Stimulated activated naive CD8-positive, alpha-beta T cell treated with anti-CD3 and anti-CD28 coated beads, Interleukin-15, Interleukin-2, amounts not matched to agents 100 ng/mL and 50 ng/mL, for 24 hours (primary cell): ENCODE data around the gene STT3B.

Source experiments
- H3K27ac Mint-ChIP-seq: one replicate; pipeline ENCODE4 v1.8.0; 2021; ENCODE audit warnings: mild to moderate bottlenecking, mixed read lengths
- H3K27me3 Mint-ChIP-seq: one replicate; pipeline ENCODE4 v1.8.0; 2021; ENCODE audit warnings: mixed read lengths
- H3K36me3 Mint-ChIP-seq: one replicate; pipeline ENCODE4 v1.8.0; 2021; ENCODE audit warnings: low read depth, mixed read lengths
- H3K4me1 Mint-ChIP-seq: one replicate; pipeline ENCODE4 v1.8.0; 2021; ENCODE audit warnings: low read depth, mixed read lengths
- H3K4me3 Mint-ChIP-seq: one replicate; pipeline ENCODE4 v1.8.0; 2021; ENCODE audit warnings: mild to moderate bottlenecking, mixed read lengths
- H3K9me3 Mint-ChIP-seq: one replicate; pipeline ENCODE4 v1.8.0; 2021; ENCODE audit warnings: mixed read lengths

The STT3B gene

GRCh38 chr3:31654998-31655397 is 122.3 kb downstream of the STT3B start:
- H3K4me1 Mint-ChIP-seq: no peaks in the 10 kb centered on the region
- H3K4me3 Mint-ChIP-seq: no peak overlapping the region
- peaks cover 67% of the 10 kb centered on the region for H3K9me3 Mint-ChIP-seq
- no peaks in the 10 kb centered on the region for H3K27me3 Mint-ChIP-seq
- no peak overlapping the region for H3K27ac Mint-ChIP-seq
- H3K36me3 Mint-ChIP-seq: peaks cover 51% of the 10 kb centered on the region

- Mint-ChIP-seq H3K4me3 (no peak overlapping the region), H3K27me3 (no peaks in the 10 kb centered on the region), H3K27ac (no peak overlapping the region), H3K36me3 (peaks cover 34% of the 10 kb centered on the region), H3K9me3 (peaks cover 42% of the 10 kb centered on the region), H3K4me1 (no peaks in the 10 kb centered on the region)
Observed at GRCh38 chr3:31659246-31659645, 126.5 kb downstream of the STT3B start.

DNA sequence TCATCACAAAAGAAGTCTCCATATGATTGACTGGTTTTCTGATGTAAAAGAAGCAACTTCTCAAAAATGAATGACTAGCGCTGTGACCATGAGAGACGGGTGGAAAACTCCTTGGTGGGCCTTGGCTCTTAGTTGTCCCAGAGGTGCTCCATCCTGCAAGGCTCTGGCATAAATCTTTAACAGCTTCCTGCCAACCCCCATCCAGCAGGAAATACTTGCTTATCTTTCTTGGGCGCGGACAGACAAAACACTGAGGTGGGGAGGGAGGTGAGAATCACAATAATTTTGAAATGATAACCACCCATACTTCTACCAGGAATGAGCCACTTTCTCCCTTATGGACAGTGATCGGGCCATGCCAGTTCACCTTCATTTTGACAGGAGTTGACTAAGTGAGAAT is 128.6 kb downstream of the STT3B start:
- Mint-ChIP-seq H3K9me3 (peaks cover 26% of the 10 kb centered on the region), H3K27ac (no peak overlapping the region), H3K4me1 (no peaks in the 10 kb centered on the region), H3K4me3 (no peak overlapping the region), H3K36me3 (peaks cover 21% of the 10 kb centered on the region), H3K27me3 (no peaks in the 10 kb centered on the region)

DNA sequence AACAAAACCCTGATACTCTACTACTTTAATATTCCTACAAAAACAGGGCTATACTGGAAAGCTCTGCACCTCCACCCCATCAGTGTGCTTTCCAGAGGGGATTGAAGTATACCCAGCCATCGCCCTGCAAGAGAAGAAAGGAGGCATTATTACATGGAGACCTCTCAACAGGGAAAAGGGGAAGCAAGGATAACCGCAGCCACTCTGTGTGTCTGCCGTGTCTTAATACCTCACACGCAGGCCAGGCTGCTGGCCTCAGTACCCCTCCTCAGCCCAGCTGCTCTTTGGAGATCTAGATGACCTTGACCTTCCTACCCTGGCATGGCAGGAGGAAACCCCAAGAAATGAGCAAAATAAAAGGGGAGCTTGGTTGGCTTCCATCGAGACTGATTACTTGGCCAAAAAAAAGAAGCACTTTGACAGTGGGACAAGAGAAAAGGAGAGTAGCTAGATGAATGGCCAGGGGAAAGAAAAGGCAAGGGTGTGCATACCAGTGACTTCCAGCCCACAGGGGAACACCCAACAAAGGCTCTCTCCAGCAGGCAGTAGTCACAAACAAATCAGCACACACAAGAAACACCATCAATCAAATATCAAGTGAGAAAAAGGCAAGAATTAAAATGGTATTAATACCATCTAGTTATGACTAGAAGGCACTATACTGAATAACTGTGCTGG is 129.4 kb downstream of the STT3B start:
- Mint-ChIP-seq H3K4me3 (no peak overlapping the region), H3K4me1 (no peaks in the 10 kb centered on the region), H3K36me3 (peaks cover 14% of the 10 kb centered on the region), H3K27me3 (no peaks in the 10 kb centered on the region), H3K27ac (no peak overlapping the region), H3K9me3 (peaks cover 17% of the 10 kb centered on the region)

DNA sequence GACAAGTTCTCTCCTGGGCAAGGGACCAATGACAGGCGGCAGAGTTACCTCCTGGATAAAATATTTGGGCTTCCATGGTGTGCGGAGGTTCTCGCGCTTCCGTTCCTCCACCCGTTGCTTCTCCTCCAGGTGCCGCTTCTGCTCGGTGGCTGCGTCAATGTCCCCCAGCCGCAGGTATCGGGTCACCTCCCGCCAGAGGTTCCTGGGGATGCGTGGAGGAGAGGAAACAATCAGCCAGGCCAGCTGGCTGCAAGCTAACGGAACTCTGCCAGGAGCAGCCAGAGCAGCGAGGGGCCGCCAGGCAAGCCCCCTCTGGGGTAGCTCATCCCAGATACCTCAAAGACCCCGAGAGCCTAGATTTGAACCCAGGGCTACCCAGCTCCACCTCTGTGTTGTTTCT is 131.3 kb downstream of the STT3B start:
- peaks cover 9% of the 10 kb centered on the region for H3K36me3 Mint-ChIP-seq
- no peaks in the 10 kb centered on the region for H3K27me3 Mint-ChIP-seq
- H3K4me3 Mint-ChIP-seq: no peak overlapping the region
- no peaks in the 10 kb centered on the region for H3K4me1 Mint-ChIP-seq
- H3K9me3 Mint-ChIP-seq: peaks cover 3% of the 10 kb centered on the region
- no peak overlapping the region for H3K27ac Mint-ChIP-seq

GRCh38 chr3:31667582-31667981 is 134.9 kb downstream of the STT3B start:
- H3K4me1 Mint-ChIP-seq: no peaks in the 10 kb centered on the region
- no peaks in the 10 kb centered on the region for H3K27me3 Mint-ChIP-seq
- H3K4me3 Mint-ChIP-seq: no peak overlapping the region
- peaks cover 9% of the 10 kb centered on the region for H3K36me3 Mint-ChIP-seq
- no peak overlapping the region for H3K27ac Mint-ChIP-seq
- no peaks in the 10 kb centered on the region for H3K9me3 Mint-ChIP-seq

- Mint-ChIP-seq H3K36me3 (peaks cover 6% of the 10 kb centered on the region), H3K27me3 (no peaks in the 10 kb centered on the region), H3K9me3 (no peaks in the 10 kb centered on the region), H3K4me3 (no peak overlapping the region), H3K4me1 (no peaks in the 10 kb centered on the region), H3K27ac (no peak overlapping the region)
Observed at GRCh38 chr3:31668242-31668641, 135.5 kb downstream of the STT3B start.

- Mint-ChIP-seq H3K27ac (no peak overlapping the region), H3K4me3 (no peak overlapping the region), H3K27me3 (no peaks in the 10 kb centered on the region), H3K36me3 (peaks cover 5% of the 10 kb centered on the region), H3K4me1 (no peaks in the 10 kb centered on the region), H3K9me3 (no peaks in the 10 kb centered on the region)
Observed at GRCh38 chr3:31670136-31670535, 137.4 kb downstream of the STT3B start.

GRCh38 chr3:31670722-31671121 is 138.0 kb downstream of the STT3B start:
- H3K4me3 Mint-ChIP-seq: no peak overlapping the region
- H3K27ac Mint-ChIP-seq: no peak overlapping the region
- H3K9me3 Mint-ChIP-seq: no peaks in the 10 kb centered on the region
- no peaks in the 10 kb centered on the region for H3K27me3 Mint-ChIP-seq
- H3K4me1 Mint-ChIP-seq: no peaks in the 10 kb centered on the region
- H3K36me3 Mint-ChIP-seq: peaks cover 5% of the 10 kb centered on the region

- no peaks in the 10 kb centered on the region for H3K27me3 Mint-ChIP-seq
- no peaks in the 10 kb centered on the region for H3K9me3 Mint-ChIP-seq
- H3K4me3 Mint-ChIP-seq: no peak overlapping the region
- no peak overlapping the region for H3K27ac Mint-ChIP-seq
- peaks cover 5% of the 10 kb centered on the region for H3K36me3 Mint-ChIP-seq
- H3K4me1 Mint-ChIP-seq: no peaks in the 10 kb centered on the region
Observed at GRCh38 chr3:31671451-31671850, 138.7 kb downstream of the STT3B start.

GRCh38 chr3:31671976-31672375 is 139.3 kb downstream of the STT3B start:
- Mint-ChIP-seq H3K27me3 (no peaks in the 10 kb centered on the region), H3K4me3 (no peak overlapping the region), H3K4me1 (no peaks in the 10 kb centered on the region), H3K9me3 (no peaks in the 10 kb centered on the region), H3K36me3 (peaks cover 5% of the 10 kb centered on the region), H3K27ac (no peak overlapping the region)

GRCh38 chr3:31673950-31674349 is 141.2 kb downstream of the STT3B start:
- Mint-ChIP-seq H3K9me3 (no peaks in the 10 kb centered on the region), H3K36me3 (no peaks in the 10 kb centered on the region), H3K4me3 (no peak overlapping the region), H3K27me3 (no peaks in the 10 kb centered on the region), H3K4me1 (no peaks in the 10 kb centered on the region), H3K27ac (no peak overlapping the region)

DNA sequence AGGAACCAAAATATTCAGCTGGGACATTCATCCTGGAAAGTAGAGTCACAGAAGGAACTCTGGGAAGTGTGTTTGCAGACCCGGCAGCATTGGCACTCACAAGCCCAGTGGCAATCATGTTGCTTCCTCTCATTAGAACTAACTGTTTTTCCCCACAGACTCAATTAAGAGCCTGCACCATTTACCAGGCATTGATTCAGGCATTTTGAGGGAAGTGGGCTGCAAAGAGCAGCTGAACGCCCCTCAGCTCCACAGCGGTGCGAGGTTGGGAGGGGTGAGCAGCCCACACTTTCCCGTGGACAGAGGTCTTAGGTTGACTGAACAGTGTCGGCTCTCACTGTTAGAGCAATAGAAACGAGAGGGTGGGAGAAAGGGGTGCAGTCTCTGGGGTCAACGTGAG is 143.8 kb downstream of the STT3B start:
- Mint-ChIP-seq H3K9me3 (no peaks in the 10 kb centered on the region), H3K27ac (no peak overlapping the region), H3K4me3 (no peak overlapping the region), H3K4me1 (no peaks in the 10 kb centered on the region), H3K36me3 (no peaks in the 10 kb centered on the region), H3K27me3 (no peaks in the 10 kb centered on the region)

DNA sequence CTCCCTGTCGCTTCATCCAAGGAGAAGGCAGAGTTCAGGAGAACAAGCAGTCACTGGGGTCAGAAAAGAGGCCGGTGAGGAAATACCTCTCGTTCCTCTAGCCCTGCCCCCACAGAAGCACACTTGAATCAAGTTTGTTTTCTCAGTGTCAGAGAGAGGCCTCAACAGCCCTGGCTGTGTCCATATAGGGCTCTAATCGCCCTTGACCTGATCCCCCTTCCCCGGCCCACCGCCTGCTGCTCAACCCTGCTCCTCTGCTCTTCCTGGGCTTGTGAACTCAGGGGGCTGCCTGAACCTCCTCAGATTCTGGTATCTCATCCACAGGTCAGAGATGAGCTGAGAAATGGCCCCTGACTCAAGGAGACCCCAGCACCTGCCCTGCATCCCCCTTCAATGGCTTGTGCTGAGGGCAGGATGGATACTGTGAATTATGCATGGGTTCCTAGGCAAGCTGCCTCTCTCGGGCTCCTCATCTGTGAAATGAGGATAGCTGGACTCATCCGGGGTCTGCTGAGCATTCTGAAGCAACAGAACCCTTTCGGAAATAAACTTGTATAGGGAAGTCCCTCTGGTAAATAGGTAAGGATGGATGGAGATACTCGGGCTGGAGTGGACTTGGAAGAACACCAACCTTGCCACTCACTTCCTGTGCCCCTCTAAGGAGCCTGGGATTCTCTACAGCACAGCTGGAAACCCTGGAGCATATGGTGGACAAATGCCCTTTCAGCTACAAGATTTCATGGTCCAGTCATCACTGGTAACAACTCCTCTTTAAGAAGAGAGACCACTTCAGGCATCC is 147.5 kb downstream of the STT3B start:
- Mint-ChIP-seq H3K36me3 (no peaks in the 10 kb centered on the region), H3K9me3 (no peaks in the 10 kb centered on the region)

More for the DNA sequence above, 147.5 kb downstream of the STT3B start:
- Mint-ChIP-seq H3K27ac (no peak overlapping the region), H3K27me3 (no peaks in the 10 kb centered on the region), H3K4me1 (no peaks in the 10 kb centered on the region), H3K4me3 (no peak overlapping the region)
